Osteocyte (in vitro differentiated cells): ENCODE data around the gene TSHZ2. TPM values are rescaled to one million over a fixed set of nuclear protein-coding genes. Genes with fewer than 3 reads are reported as not detected.

ENCODE experiments used
- DNase-seq: peaks from one replicate; pipeline ENCODE4 v3.0.0; 2021; ENCODE audit warnings: mixed read lengths; ENCODE audit not compliant: unreplicated experiment; ENCODE audit errors: extremely low spot score
- H3K27ac Mint-ChIP-seq: one replicate; pipeline ENCODE4 v1.8.0; 2021; ENCODE audit warnings: mild to moderate bottlenecking, mixed read lengths; ENCODE audit not compliant: unreplicated experiment
- H3K27me3 Mint-ChIP-seq: one replicate; pipeline ENCODE4 v1.8.0; 2021; ENCODE audit warnings: mixed read lengths; ENCODE audit not compliant: unreplicated experiment
- H3K36me3 Mint-ChIP-seq: one replicate; pipeline ENCODE4 v1.8.0; 2021; ENCODE audit warnings: mixed read lengths; ENCODE audit not compliant: unreplicated experiment
- H3K4me1 Mint-ChIP-seq: one replicate; pipeline ENCODE4 v1.8.0; 2021; ENCODE audit warnings: mixed read lengths; ENCODE audit not compliant: unreplicated experiment
- H3K4me3 Mint-ChIP-seq: one replicate; pipeline ENCODE4 v1.8.0; 2021; ENCODE audit warnings: mild to moderate bottlenecking, moderate library complexity, mixed read lengths; ENCODE audit not compliant: unreplicated experiment
- H3K9me3 Mint-ChIP-seq: one replicate; pipeline ENCODE4 v1.8.0; 2021; ENCODE audit warnings: mixed read lengths; ENCODE audit not compliant: unreplicated experiment
- CTCF ChIP-seq: fragments of 200-600 bp; sonication (generic); IDR thresholded peaks from 2 replicates; pipeline ENCODE4 v1.5.0; 2021; ENCODE audit warnings: antibody characterized with exemption, mild to moderate bottlenecking, moderate library complexity
- total RNA-seq: library from RNA; stranded (reverse); gene quantifications from 2 replicates; pipeline ENCODE4 v1.2.1, GENCODE V29; 2021

TSHZ2 gene
- total RNA-seq, 1 donor from 2014 or later: not detected

DNA sequence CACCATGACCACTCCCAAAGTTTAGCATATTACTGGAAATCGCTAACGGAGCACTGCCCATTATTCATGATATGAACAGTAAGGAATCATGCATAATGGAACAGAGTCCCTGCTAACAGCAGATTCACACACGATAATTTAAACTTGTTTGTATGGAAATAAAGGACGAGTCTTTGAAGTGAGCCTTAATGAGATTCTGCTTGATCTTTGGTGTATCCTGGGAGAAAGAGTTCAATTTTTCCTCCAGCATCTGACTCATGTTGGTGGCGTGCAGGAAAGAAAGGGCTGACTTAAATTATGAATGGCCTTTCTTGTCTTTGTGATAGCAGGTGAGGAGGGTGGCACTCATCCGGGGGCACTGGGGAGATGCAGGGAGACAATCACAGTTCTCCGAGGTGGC lies 426.9 kb downstream of the TSHZ2 start:
- Mint-ChIP-seq H3K4me3 (no peak overlapping the region), H3K9me3 (peaks cover 8% of the 10 kb centered on the region), H3K4me1 (no peaks in the 10 kb centered on the region), H3K36me3 (no peaks in the 10 kb centered on the region), H3K27me3 (peaks cover 2% of the 10 kb centered on the region), H3K27ac (no peak overlapping the region)
- no peak for DNase-seq
- TF ChIP-seq CTCF: no peak

DNA sequence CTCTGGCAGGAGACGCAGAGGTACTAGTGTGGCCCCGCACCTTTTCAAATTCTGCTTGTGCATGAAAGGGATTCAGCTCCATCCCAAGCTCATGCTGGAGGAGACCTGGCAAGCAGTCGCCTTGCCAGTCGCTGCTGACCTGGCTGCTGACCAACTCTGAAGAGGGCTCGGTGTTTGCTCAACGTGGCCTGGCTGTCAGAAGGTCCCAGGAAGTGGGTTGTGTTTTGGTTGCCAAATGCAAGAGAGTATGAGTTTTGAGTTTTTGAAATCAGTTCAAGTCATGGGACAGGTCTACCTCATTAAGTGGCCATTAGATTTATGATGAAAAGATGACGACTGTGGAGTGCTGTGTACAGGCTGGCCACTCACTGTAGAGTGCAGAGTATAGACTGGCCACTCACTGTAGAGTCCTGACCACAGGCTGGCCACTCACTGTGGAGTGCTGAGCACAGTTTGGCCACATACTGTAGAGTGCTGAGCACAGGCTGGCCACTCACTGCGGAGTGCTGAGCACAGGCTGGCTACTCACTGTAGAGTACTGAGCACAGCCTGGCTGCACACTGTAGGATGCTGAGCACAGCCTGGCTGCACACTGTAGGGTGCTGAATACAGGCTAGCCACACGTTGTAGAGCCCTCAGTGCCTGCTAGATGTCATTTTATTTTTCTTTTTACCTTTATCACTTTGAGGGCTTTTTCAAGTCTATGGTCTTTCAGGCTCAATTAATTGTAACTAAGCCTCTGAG lies 427.6 kb downstream of the TSHZ2 start:
- Mint-ChIP-seq H3K27me3 (peaks cover 2% of the 10 kb centered on the region), H3K4me3 (no peak overlapping the region), H3K9me3 (peaks cover 8% of the 10 kb centered on the region), H3K4me1 (no peaks in the 10 kb centered on the region), H3K27ac (no peak overlapping the region), H3K36me3 (no peaks in the 10 kb centered on the region)
- TF ChIP-seq CTCF: no peak
- DNase-seq: no peak

DNA sequence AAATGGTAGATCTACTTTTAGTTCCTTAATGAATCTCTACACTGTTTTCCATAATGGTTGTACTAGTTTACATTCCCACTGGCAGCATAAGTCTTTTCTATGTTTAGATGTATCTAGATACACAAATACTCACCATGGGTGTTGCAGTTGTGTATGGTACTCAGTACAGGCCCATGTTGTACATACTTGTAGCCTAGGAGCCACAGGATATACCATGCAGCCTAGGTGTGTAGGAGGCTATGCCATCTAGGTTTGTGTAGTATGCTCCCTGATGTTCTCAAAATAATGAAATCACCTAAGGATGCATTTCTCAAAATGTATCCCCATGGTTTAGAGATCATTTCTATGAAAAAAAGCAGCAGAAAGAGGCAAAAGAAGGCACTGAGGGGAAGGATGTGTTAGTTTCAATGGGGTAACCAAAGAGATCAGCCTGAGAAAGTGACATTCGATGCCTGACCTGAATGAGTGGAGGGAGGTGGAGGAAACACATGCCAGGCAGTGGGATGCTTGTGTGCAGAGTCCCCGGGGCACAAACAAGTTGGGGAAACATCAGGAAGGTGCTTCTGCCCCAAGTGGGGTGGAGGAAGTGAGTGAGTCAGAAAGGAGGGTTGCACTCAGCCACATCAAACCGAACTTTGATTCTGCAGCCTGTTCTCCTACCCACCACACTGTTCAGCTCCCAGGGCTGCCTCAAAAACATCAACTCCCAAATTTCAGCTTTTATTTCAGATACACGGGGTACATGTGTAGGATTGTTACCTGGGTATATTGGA lies 430.3 kb downstream of the TSHZ2 start:
- Mint-ChIP-seq H3K4me3 (no peak overlapping the region), H3K4me1 (no peaks in the 10 kb centered on the region), H3K27me3 (peaks cover 2% of the 10 kb centered on the region), H3K27ac (no peak overlapping the region), H3K36me3 (no peaks in the 10 kb centered on the region), H3K9me3 (peaks cover 8% of the 10 kb centered on the region)
- TF ChIP-seq CTCF: no peak
- no peak for DNase-seq

GRCh38 chr20:53403029-53403428 lies 430.9 kb downstream of the TSHZ2 start:
- H3K36me3 Mint-ChIP-seq: no peaks in the 10 kb centered on the region
- no peak for TF ChIP-seq CTCF
- no peak for DNase-seq
- H3K4me3 Mint-ChIP-seq: no peak overlapping the region
- H3K27me3 Mint-ChIP-seq: peaks cover 2% of the 10 kb centered on the region
- H3K27ac Mint-ChIP-seq: no peak overlapping the region
- peaks cover 8% of the 10 kb centered on the region for H3K9me3 Mint-ChIP-seq
- no peaks in the 10 kb centered on the region for H3K4me1 Mint-ChIP-seq

- no peak overlapping the region for H3K27ac Mint-ChIP-seq
- no peak for TF ChIP-seq CTCF
Observed at GRCh38 chr20:53405139-53405538, 433.0 kb downstream of the TSHZ2 start.

More at GRCh38 chr20:53405139-53405538, 433.0 kb downstream of the TSHZ2 start:
- no peak overlapping the region for H3K4me3 Mint-ChIP-seq
- H3K27me3 Mint-ChIP-seq: peaks cover 2% of the 10 kb centered on the region
- no peak for DNase-seq
- no peaks in the 10 kb centered on the region for H3K4me1 Mint-ChIP-seq
- peaks cover 8% of the 10 kb centered on the region for H3K9me3 Mint-ChIP-seq
- no peaks in the 10 kb centered on the region for H3K36me3 Mint-ChIP-seq
